HEK293 (cell line): ENCODE measurements around the gene EVI5L.

Experiments
- ZNF140 ChIP-seq: fragments of 450-650 bp; formaldehyde crosslinking; IDR thresholded peaks from 2 replicates; pipeline ENCODE4 v1.5.1; 2016; ENCODE audit warnings: missing biosample characterization, missing genetic modification characterization
- ZNF785 ChIP-seq: fragments of 450-650 bp; formaldehyde crosslinking; IDR thresholded peaks from 2 replicates; pipeline ENCODE4 v1.5.1; 2016; ENCODE audit warnings: missing biosample characterization, missing genetic modification characterization
- TF ChIP-seq, protein P1 (sequence below): fragments of 450-650 bp; formaldehyde crosslinking; IDR thresholded peaks from 2 replicates; pipeline ENCODE4 v1.5.1; 2016; ENCODE audit warnings: missing biosample characterization, missing genetic modification characterization

DNA sequence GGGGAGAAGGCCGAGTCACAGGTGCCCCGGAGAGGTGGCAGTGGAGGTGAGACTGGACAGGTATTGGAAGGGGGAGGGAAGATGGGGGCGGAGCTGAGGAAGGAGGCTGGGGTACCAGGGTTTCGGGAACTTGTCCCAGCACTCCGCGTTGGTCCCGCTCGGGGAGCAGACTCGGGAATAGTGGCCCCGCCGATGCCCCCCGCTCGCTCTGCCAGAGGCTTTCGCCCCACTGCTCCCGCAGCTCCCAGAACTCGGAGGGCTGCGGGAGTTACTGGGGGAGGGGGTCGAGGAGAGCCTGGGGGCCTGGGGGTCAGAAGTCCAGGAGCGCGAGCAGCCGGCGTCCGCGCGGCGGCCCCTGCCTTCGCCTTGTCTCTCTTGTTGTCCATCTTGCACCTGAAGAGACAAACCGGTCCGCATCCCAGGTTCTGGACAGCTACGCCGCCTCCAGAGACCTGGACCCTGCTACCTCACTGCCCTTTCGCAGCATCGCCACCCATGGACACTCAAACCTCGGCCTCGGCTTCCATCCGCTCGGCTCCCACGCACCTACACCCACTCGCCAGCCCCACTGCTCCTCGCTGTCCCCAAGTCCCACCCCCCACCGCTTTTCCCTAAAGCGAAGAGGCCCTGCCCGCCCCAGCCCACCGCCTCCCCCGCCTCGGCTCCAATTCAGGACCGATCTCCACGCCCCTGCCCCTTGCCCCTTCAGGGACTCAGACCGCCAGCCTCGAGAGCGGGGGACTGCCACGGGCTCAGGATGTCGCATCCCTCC, 43.5 kb downstream of the EVI5L start:
- no peak for TF ChIP-seq ZNF140 (tag by site-specific recombination)
- TF ChIP-seq ZNF785 (tag by site-specific recombination) = no peak
- TF ChIP-seq, protein P1, sequence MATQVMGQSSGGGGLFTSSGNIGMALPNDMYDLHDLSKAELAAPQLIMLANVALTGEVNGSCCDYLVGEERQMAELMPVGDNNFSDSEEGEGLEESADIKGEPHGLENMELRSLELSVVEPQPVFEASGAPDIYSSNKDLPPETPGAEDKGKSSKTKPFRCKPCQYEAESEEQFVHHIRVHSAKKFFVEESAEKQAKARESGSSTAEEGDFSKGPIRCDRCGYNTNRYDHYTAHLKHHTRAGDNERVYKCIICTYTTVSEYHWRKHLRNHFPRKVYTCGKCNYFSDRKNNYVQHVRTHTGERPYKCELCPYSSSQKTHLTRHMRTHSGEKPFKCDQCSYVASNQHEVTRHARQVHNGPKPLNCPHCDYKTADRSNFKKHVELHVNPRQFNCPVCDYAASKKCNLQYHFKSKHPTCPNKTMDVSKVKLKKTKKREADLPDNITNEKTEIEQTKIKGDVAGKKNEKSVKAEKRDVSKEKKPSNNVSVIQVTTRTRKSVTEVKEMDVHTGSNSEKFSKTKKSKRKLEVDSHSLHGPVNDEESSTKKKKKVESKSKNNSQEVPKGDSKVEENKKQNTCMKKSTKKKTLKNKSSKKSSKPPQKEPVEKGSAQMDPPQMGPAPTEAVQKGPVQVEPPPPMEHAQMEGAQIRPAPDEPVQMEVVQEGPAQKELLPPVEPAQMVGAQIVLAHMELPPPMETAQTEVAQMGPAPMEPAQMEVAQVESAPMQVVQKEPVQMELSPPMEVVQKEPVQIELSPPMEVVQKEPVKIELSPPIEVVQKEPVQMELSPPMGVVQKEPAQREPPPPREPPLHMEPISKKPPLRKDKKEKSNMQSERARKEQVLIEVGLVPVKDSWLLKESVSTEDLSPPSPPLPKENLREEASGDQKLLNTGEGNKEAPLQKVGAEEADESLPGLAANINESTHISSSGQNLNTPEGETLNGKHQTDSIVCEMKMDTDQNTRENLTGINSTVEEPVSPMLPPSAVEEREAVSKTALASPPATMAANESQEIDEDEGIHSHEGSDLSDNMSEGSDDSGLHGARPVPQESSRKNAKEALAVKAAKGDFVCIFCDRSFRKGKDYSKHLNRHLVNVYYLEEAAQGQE (tag by site-specific recombination) = no peak
